ENCODE results near the gene BRF1. TPM values are rescaled to one million over a fixed set of nuclear protein-coding genes. Genes with fewer than 3 reads are reported as not detected.

BRF1 gene
- total RNA-seq, 4 donors from 2014 or later, result 77.6 to 114 (median 99.5) TPM

GRCh38 chr14:105187116-105187515, 113.7 kb downstream of the BRF1 start:
- Histone ChIP-seq H3K9me3 (peaks cover 0 to 13% (median 0%) of the 10 kb centered on the region in 4 donors), H3K27me3 (peaks cover 0 to 33% of the 10 kb centered on the region in 2 donors), H3K4me1 (no peaks in the 10 kb centered on the region), H3K4me3 (no peak overlapping the region), H3K27ac (no peak overlapping the region), H3K36me3 (no peaks in the 10 kb centered on the region)
- 67 to 84% methylated on average over 4 of the region's 4 CpGs for whole genome bisulfite sequencing, 2 donors
- no peak for DNase-seq (ENCODE audit: low spot score in 2 of 2)
- no peak for TF ChIP-seq POLR2A (IDR thresholded peaks at IDR 0.05)
- TF ChIP-seq EP300 (IDR thresholded peaks at IDR 0.05), result no peak
- TF ChIP-seq CTCF (IDR thresholded peaks at IDR 0.05), result no peak

- Histone ChIP-seq H3K4me3 (no peak overlapping the region), H3K36me3 (no peaks in the 10 kb centered on the region), H3K27ac (no peak overlapping the region), H3K27me3 (peaks cover 0 to 23% of the 10 kb centered on the region in 2 donors), H3K4me1 (peaks cover 0 to 6% (median 0%) of the 10 kb centered on the region in 4 donors), H3K9me3 (peaks cover 0 to 13% (median 0%) of the 10 kb centered on the region in 4 donors)
- 28 to 35% methylated on average over 4 of the region's 4 CpGs for WGBS, 2 donors
- no peak for DNase-seq (ENCODE audit: low spot score in 2 of 2)
- TF ChIP-seq POLR2A (IDR thresholded peaks at IDR 0.05) (no peak), CTCF (IDR thresholded peaks at IDR 0.05) (no peak), EP300 (IDR thresholded peaks at IDR 0.05) (no peak)
Observed at GRCh38 chr14:105185973-105186372, 114.8 kb downstream of the BRF1 start.

GRCh38 chr14:105185001-105185400, 115.8 kb downstream of the BRF1 start:
- WGBS, 2 donors, result 67 to 71% methylated on average over 16 of the region's 18 CpGs
- H3K27ac ChIP-seq, result no peak overlapping the region
- TF ChIP-seq CTCF (IDR thresholded peaks at IDR 0.05) (no peak), POLR2A (IDR thresholded peaks at IDR 0.05) (no peak), EP300 (IDR thresholded peaks at IDR 0.05) (no peak)

GRCh38 chr14:105184461-105184860, 116.3 kb downstream of the BRF1 start:
- TF ChIP-seq CTCF (IDR thresholded peaks at IDR 0.05), result no peak
- TF ChIP-seq EP300 (IDR thresholded peaks at IDR 0.05), result no peak
- no peak for TF ChIP-seq POLR2A (IDR thresholded peaks at IDR 0.05)
- H3K27me3 ChIP-seq, result peaks cover 0 to 17% of the 10 kb centered on the region in 2 donors

More at GRCh38 chr14:105185001-105185400, 115.8 kb downstream of the BRF1 start:
- Histone ChIP-seq H3K4me1 (peaks cover 0 to 14% (median 3%) of the 10 kb centered on the region in 4 donors), H3K4me3 (no peak overlapping the region), H3K36me3 (no peaks in the 10 kb centered on the region), H3K27me3 (peaks cover 0 to 20% of the 10 kb centered on the region in 2 donors), H3K9me3 (peaks cover 0 to 13% (median 0%) of the 10 kb centered on the region in 4 donors)
- no peak for DNase-seq (ENCODE audit: low spot score in 2 of 2)

GRCh38 chr14:105182296-105183020, 118.3 kb downstream of the BRF1 start:
- 40 to 73% methylated on average over 2 to 24 of the region's 25 CpGs for WGBS, 2 donors
- no peak for TF ChIP-seq EP300 (IDR thresholded peaks at IDR 0.05)
- H3K27ac ChIP-seq, result no peak overlapping the region
- H3K4me3 ChIP-seq, result no peak overlapping the region
- peaks cover 0 to 8% of the 10 kb centered on the region in 2 donors for H3K27me3 ChIP-seq
- DNase-seq (ENCODE audit: low spot score in 2 of 2), result no peak
- peaks cover 0 to 20% (median 3%) of the 10 kb centered on the region in 4 donors for H3K4me1 ChIP-seq
- H3K9me3 ChIP-seq, result peaks cover 0 to under 1% (median 0%) of the 10 kb centered on the region in 4 donors
- no peaks in the 10 kb centered on the region for H3K36me3 ChIP-seq

More at GRCh38 chr14:105184461-105184860, 116.3 kb downstream of the BRF1 start:
- H3K9me3 ChIP-seq, result peaks cover 0 to 13% (median 0%) of the 10 kb centered on the region in 4 donors
- WGBS, 2 donors, result 67 to 74% methylated on average over 9 of the region's 9 CpGs
- peaks cover 0 to 19% (median 3%) of the 10 kb centered on the region in 4 donors for H3K4me1 ChIP-seq
- DNase-seq (ENCODE audit: low spot score in 2 of 2), result no peak
- H3K36me3 ChIP-seq, result no peaks in the 10 kb centered on the region
- no peak overlapping the region for H3K27ac ChIP-seq
- no peak overlapping the region for H3K4me3 ChIP-seq
